Left renal cortex interstitium (tissue), 4 donors: Measurements from ENCODE around the gene NPC2. TPM values are rescaled to one million over a fixed set of nuclear protein-coding genes. Genes with fewer than 3 reads are reported as not detected.
"Not testable (repeated sequence)": the region's sequence is repeated elsewhere in the genome, so short reads cannot be mapped to it uniquely, and the experiment has no call there.

ENCODE experiments used
- DNase-seq, 4 donors: peaks; one replicate each; pipeline ENCODE4 v3.0.0-alpha.2; 2013; ENCODE audit warnings: low read depth in 4 of 4, low spot score in 2 of 4, missing footprints in 1 of 4
- polyA plus RNA-seq, 4 donors: library from polyadenylated mRNA; unstranded; fragments of 120-200 nt; gene quantifications; one replicate each; pipeline ENCODE4 v1.2.1, GENCODE V29; 2013; ENCODE audit not compliant: insufficient read length in 4 of 4

The NPC2 gene
- polyA plus RNA-seq, 4 donors = 302 to 330 (median 316) TPM

DNA sequence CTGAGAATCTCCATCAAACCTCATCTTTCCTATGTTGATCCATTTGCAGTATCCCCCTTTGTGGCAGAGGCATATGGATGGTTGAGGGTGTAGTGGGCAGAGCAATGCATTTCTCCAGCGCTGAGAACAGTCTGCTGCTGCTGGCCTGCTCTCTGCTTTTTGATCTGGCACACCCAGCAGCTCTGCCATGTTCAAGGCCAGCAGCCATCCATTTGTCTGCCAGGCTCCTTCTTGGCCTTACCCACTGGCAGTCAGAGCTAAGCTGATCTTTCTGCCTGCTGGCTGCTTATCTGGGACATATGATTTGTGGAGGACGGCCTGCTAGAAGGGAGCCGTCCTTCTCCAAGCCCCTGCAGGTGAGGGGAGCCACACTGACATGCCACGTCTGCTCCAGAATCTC, 17.0 kb downstream of the NPC2 start:
- no peak for DNase-seq

DNA sequence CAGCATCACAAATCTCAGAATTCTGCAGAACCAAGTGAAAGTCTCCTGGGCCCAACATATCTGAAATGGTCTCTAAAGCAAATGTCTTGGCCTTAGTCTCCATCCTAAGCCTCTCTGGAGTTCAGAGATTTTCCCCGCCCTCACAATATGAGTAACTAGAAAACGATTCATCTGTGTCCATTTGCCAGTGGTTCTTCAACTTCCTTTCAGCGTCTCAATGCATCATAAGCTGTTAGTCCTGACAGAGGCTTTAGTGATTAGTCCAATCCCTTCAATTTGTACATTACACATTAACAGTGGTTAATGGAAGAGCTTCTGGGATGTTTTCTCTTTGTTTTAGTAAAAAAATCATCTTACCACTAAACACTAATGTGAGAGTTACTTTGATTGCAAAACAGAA, 17.4 kb downstream of the NPC2 start:
- no peak for DNase-seq

DNA sequence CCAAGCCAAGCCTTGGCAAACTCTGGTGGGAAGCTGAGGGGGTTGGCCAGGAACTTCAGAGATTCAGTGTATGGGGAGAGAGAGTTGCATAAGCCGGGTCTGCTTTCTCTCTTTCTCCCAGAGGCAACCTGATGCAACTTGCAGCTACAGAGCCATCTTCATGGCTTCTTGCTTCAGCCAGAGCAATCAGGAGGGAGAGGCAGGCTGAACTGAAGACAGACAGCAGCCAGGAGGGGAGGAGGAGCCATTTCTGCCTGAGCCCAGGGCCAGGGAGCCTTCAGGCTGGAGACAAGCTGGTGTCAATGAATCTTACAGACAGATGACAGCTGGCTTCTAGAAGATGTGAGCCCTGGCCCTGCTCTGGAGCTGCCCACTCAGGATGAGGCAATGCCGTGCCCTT, 18.7 kb downstream of the NPC2 start:
- no peak for DNase-seq

DNA sequence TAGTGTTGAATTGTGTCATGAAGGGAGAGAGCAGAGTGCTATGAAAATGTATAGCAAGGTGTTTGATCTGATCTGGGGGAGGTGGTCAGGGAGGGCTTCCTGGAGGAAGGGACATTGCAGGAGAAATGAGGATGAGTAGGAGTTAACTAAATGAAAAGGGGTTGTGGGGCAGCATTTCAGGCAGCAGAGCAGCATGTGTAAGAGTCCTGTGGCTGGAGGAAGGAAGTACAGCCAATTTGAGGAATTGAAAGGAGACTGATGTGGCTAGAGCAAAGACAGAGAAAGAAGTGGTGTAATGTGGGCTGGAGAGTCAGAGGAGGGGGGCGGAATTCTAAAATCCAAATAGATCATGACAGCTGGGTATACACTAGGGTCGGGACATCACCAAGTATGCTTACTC, 20.5 kb downstream of the NPC2 start:
- no peak for DNase-seq

DNA sequence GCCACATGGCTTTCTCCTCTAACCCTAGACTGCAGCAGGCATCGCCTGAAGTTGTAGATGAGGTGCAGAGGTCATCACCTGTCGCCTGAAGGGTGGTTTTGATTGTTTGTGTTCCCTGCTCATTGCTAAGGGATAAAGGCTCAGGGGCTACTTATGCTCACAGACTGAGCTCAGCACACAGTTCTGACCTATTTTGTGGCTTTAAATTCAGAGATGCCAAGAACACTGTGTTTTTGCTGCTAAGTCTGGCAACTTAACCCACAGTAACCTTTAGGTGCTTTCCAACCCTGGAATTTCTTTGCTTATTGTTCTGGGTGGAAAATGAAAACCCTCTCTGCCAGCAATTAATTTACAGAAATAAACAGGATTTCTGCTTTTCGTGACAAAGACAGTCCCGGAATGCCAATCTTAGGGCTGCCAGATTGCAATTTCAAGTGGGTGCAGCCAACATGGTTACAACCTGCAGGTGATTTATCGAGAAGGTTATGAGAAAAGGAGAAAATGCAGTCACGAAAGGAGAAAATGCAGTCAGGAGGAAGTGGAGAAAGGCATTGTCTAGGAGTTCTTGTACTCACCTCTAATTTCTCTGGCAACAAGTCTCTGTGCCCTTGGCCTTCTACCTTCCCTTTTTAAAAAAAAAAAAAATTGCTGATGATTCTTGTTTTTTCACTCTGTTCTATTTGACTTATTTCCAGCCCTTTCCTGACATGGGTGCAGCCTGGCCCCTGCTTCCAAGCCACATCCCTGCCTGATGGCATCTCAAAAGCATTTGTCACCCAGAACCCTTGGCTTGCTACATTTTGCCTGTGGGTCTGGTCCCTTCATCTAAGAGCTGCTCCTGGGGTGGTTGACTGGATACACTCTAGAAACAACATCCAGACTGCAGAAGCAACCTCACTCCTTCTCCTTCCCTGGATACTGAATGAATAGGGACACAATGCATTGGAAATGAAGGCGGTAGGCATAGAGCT, 23.3 kb downstream of the NPC2 start:
- DNase-seq = no peak

DNA sequence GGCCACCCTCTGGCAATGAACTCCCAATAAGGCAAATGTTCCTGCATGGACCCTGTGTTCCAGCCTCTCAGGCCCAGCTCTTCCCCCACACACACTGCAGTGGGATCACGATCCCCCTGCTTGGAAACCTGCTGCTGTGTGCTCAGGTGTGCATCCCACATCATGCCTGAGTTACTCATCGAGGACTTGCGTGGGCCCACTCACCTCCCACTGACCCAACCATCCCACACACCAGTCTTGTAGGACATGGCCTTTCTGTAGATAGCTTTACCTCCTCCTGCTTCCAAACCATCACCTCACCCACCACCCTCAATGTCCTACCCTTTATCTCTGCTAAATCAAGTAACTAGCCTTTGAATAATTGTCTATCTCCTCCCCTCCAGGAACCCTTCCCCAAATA, 24.6 kb downstream of the NPC2 start:
- no peak for DNase-seq

DNA sequence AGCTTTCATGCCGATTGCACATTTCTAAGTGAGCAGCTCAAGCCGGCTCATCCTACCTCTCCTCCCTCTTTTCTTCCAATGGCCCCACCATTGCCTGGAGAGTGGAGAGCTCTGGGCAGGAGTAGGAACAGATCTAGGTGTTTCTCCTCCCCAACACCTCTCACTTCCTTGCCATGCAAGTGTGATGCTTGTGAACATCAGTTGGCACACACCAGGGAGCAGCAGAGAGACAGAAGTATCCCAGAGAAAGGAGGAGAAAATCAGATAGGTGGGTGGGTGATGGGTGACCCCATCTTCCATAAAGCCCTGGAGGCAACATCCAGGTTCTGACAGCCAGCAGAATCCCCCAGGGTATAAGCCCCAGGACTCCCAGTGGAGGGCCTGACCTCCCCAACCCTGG, 27.8 kb downstream of the NPC2 start:
- DNase-seq = no peak

DNA sequence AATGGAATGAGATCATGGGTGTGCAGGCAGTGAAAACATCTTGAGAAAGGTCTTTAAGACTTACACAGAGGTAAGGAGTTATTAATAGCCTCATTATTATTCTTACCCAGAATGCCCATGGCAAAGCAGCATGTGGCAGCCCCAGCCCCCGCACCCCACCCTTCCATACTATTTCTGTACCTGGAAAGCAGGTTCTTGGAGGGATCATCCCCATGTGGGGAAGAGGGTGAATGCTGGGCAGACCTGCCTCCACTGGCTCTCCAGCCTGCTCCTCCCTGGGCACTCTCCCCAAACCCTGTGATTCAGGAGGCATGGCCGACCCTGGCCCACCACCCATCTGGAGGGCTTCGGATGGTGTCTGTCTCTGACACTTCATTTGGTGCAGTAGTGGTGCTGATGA, 28.3 kb downstream of the NPC2 start:
- DNase-seq = no peak

DNA sequence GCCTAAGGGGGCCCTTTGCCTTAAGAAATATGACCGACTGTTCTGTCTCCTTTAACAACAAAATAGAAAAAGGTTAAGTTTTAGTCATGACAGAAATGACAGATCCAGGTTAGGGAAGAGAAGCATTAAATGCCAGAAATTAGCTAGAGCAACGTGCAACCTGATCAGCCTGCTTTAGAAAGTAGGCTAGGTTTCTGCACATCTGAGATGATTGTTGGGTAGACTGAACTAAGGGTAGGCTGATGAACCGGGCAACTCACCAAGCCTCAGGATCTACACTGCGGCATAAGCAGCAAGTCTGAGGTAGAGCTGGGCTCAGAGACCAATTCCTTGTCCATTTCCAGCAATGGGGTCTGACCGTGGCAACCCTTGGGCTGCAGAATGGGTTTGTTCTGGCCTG, 29.4 kb downstream of the NPC2 start:
- no peak for DNase-seq

DNA sequence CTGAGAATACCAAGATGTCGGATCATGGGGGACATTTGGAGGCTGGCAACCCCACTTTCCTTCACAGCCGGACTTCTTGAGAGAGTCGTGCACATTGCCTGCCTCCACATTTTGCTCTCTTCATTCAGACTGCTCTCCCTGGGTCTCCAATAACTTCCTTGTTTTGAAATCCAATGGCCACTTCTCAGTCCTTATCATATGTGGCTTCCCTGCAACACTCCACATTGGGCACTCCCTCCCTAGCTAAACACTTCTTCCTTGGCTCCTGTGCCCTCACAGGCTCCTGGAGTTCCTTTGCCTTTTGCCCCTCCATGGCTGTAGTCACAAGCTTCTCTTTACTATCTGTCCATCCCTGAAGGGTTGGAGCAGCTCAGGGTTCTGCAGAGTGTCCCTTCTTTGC, 30.1 kb downstream of the NPC2 start:
- no peak for DNase-seq

DNA sequence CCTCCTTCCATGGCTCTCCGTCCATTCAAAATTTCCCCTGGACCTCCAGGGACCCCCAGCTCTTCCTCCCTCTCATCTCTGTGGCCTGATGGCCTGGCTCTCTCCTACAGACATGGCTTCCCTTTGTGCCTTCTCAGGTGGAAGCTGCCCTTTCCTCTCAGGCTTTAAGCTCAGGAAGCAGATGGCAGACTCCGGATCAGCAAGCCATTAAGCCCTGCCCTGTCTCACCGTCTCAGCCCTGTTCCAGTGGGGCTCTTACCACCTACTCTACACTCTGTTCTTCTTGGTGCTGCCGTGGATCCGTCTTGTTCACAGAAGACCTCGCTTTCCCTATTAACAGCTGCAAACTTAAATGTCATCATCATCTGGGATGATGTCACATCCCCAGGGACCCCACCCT, 33.1 kb downstream of the NPC2 start:
- DNase-seq = no peak

DNA sequence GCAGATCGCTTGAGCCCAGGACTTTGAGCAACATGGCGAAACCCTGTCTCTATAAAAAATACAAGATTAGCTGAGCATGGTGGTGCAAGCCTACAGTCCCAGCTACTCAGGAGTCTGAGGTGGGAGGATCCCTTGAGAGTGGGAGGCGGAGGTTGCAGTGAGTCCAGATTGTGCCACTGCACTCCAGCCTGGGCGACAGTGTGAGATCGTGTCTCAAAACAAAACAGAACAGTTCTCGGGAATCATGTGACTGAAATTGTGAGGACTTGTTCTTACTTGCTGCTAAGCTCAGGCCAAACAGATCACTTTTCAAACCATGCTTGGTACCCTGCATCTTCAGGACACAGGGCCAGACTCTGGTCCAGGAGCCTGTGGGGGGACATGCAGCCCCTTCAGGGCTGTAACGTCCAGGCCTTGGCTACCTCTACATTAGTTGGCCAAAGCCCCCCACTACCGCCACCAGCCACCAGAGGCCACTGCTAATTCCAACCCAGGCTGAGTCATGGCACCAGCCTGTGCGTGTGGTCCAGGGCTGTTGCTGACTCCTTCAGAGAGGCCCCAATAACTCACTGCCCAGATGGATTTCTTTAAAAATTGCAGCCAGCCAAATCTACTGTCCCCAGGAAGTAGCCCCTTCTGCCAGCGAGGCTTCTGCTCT, 33.7 kb downstream of the NPC2 start:
- no peak for DNase-seq

DNA sequence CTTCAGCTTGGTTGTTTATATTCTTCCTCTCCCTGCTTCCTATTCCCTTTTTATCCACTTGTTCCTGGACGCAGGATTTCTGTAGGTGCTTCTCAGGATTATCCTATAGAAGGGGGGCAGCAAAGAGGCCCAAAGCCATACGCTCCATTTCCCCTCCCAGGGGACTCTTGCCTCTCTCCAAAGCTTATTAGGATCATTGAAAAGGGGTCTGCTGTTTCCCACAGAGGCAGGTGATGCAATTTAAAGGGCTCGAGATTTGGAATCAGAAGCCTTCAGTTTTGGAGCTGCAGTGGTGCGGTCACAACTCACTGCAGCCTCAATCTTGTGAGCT, 35.6 kb downstream of the NPC2 start:
- no peak for DNase-seq

DNA sequence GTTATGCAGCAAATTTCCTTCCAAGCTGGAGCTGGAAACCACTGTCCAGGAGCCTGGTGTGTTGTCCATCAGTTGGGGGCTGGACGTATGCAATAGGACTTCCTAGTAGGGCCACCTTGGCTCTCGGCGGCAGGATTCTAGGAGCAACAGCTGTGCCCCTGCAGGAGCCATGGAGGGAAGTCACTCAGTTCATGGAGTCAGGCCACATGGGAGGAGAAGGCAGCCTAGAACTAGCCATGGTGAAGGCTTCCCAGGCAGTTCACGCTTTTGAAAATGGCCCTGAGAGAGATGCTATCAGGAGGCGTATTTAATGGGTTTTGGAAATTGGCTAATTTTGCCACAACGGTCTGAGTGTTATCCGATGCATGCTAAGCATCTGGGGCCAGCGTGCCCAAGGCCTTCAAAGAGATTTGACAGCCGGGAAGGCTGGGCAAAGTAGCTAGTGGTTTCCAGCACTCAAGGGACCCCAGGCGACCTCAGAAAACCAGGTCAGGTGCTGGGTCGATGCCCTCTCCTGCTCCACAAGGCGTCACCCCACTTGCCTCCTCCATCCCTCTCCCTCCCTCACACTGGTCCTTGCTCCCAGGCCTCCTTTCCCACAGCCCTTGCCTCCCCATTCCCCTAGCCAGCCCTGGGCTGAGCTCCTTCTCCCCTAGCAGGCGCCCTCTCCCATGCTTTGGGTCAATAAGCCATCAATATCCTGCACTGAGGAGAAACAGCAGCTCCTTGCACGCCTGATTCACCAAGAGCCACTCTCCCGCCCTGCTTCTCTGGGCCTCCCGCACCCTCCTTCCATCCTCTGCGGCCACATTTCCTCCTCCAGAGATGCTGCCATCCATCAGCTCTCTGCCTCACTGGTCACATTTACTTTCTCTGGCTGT, 36.2 kb downstream of the NPC2 start:
- no peak for DNase-seq

DNA sequence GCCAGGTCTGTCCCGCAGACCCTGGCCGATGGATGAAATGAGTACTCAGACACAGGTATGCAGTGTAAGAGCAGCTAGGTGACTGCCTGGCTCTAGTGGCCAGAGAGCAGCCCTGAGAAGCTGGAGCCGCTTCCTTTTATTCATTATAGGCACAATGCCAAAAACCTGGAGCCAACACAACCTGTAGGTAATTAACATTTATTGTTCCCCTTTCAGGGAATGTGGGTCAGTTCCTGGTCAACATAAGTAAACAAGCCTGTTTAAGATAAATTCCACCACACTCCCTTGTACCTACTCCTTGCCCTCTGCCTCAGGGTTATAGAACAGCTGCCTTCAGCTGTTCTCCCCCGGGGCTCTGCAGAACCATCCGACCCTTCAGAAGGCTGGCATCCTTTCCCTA, 38.7 kb downstream of the NPC2 start:
- DNase-seq = not testable (repeated sequence)

DNA sequence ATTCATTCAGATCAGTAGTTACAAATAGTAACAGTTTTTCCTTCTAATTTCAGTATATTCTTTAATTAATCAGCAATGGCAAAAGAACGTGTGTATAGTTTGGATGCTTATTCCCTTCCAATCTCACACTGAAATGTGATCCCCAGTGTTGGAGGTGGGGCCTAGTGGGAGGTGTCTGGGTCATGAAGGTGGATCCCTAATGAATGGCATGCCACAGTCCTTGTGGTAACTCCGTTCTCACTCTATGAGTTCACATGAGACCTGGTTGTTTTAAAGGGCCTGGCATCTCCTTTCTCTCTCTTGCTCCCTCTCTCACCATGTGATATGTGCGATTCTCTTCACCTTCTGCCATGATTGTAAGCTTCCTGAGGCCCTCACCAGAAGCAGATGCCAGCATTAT, 48.2 kb downstream of the NPC2 start:
- no peak for DNase-seq

DNA sequence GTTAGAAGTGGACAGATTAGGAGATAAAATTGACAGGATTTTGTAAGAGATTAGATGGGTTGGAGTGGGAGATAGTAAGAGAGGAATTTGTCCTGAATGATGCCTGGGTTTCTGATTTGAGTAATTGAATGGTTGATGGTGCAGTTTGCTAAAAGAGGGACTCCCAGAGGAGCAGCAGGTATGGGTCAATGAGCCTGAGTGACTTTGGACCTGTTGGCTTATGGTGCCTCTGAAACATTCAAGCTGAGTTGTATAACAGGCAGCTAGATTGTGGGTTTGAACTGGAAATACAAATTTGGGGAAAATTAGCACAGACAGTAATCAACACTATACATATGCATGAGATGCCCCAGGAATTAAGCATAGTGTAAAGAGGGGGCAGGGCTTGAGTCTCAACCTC, 50.3 kb downstream of the NPC2 start:
- no peak for DNase-seq

DNA sequence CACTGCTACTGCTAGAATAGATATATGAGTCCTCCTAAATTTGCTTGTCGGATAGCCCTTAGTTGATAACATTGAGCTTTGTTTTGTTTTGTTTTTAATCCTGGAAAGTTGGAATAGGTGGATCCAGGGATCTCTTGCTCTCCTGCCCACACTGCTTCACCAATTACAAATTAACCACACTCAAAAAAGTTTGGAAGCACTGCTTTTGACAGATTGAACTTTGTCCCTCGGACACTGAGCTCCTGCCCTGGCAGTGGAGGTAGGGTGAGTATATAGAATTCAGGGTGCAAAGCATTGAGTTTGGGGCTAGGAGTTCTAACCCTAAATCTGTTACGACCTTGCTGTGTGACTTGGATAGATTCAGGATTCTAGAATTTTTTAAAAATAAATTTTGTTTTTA, 52.0 kb downstream of the NPC2 start:
- DNase-seq = no peak

DNA sequence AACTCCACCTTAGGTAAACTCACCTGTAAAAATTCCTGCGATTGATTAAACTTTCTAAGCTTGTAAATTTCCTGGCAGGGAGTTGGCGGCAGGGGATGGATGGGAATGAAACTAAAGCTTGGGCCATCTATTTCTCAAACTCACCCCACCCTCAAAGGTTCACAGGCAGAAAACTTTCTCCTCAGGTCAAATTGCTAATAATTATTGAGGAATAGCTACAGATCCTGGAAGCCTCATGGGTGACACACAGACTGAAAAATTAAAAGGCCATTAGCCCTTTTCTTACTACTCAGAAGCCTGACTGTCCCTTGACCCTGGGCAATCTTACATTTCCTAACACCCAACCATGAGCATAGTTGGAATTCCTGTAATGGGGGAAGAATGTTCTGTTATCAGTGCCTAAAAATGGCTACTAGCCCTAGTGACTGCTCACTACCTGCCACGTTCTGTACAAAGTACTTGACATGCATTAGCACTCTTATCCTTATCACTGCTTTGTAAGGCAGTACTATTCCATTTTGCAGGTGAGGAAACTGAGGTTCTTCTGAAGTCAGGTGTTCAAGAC, 54.7 kb downstream of the NPC2 start:
- DNase-seq = no peak

DNA sequence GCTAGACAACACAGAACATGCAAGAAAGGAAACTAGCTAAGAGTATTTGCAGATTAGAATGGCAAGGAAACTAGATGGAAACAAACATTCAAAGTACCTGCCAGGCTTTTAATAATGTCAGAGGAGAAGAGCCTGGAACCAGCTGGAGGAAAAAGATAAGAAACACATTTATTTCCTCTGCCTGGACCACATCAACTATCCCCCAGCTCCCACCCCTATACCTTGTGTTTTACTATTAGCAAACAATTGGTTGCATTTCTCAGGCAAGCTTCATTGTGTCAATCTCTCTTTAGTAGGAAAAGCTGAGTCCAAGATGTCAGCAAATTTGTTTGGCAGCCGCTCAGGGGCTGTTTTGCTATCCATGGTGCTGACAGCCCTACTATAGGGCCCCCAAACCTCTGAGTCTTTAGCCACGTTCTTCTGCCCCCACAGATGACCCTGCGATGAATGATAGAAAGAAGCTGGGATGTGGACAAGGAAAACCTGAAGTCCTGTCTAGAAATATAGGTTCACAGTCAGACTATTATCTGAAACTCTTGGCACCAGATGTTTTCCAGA, 55.5 kb downstream of the NPC2 start:
- DNase-seq = no peak

DNA sequence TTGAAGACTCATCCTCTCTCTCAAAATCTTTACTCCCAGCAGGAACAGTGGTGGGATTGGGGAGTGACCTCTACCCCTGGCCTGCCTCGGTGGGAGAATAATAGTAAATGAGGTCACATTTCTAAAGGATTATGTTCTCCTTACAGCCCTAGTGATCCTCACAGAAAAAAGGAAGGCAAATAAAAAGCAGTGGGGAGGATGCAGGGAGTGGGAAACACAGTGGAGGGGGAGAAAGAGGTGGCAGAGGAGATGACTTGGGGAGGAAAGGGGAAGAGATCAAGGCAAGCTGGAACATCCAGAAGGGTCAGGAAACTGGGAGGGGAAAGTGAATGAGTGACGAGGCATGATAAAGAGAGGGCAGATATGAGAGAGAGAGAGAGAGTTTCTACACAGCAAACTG, 58.8 kb downstream of the NPC2 start:
- no peak for DNase-seq
